OCI-LY1 (cell line): Measurements from ENCODE around the gene PPIP5K1.
"Not testable (repeated sequence)": the region's sequence is repeated elsewhere in the genome, so short reads cannot be mapped to it uniquely, and the experiment has no call there.

Source experiments
- H2AFZ ChIP-seq: fragments of 200-600 bp; sonication (generic), shearing (Covaris generic); 2 replicates; pipeline ENCODE4 v1.6.0; 2014; ENCODE audit warnings: antibody characterized with exemption, mild to moderate bottlenecking, low read length
- H3F3A ChIP-seq: fragments of 200-600 bp; sonication (generic), shearing (Covaris generic); 2 replicates; pipeline ENCODE4 v1.6.0; 2014; ENCODE audit warnings: mild to moderate bottlenecking, antibody characterized with exemption, low read length, moderate library complexity; ENCODE audit not compliant: insufficient read depth
- H3K27ac ChIP-seq: fragments of 200-600 bp; sonication (generic); 2 replicates; pipeline ENCODE4 v1.5.1; 2014; ENCODE audit warnings: low read length, mixed run types, mild to moderate bottlenecking, low read depth; ENCODE audit not compliant: poor library complexity, severe bottlenecking
- H3K27me3 ChIP-seq: fragments of 200-600 bp; sonication (generic); 2 replicates; pipeline ENCODE4 v1.6.0; 2014; ENCODE audit warnings: antibody characterized with exemption, mild to moderate bottlenecking, low read length, moderate library complexity; ENCODE audit not compliant: insufficient read depth
- H3K36me3 ChIP-seq: fragments of 200-600 bp; sonication (generic); 2 replicates; pipeline ENCODE4 v1.6.1; 2014; ENCODE audit warnings: mild to moderate bottlenecking, antibody characterized with exemption, low read length, moderate library complexity, mixed read lengths; ENCODE audit not compliant: insufficient read depth
- H3K4me1 ChIP-seq: fragments of 200-600 bp; sonication (generic); 2 replicates; pipeline ENCODE4 v1.5.1; 2014; ENCODE audit warnings: mild to moderate bottlenecking, low read length, moderate library complexity; ENCODE audit not compliant: insufficient read depth, severe bottlenecking
- H3K4me2 ChIP-seq: fragments of 200-600 bp; sonication (generic), shearing (Covaris generic); 2 replicates; pipeline ENCODE4 v1.6.1; 2014; ENCODE audit warnings: low read length
- H3K4me3 ChIP-seq: fragments of 200-600 bp; sonication (generic); 2 replicates; pipeline ENCODE4 v1.5.1; 2014; ENCODE audit warnings: low read length, low read depth, mild to moderate bottlenecking, mixed read lengths; ENCODE audit not compliant: poor library complexity, severe bottlenecking
- H3K79me2 ChIP-seq: fragments of 200-600 bp; shearing (Covaris generic); 2 replicates; pipeline ENCODE4 v1.6.1; 2016; ENCODE audit warnings: mixed run types, low read length, mixed read lengths; ENCODE audit not compliant: insufficient read depth
- H3K9ac ChIP-seq: fragments of 200-600 bp; sonication (generic), shearing (Covaris generic); 2 replicates; pipeline ENCODE4 v1.6.1; 2014; ENCODE audit warnings: mild to moderate bottlenecking, low read length, mixed read lengths
- H3K9me2 ChIP-seq: fragments of 200-600 bp; sonication (generic), shearing (Covaris generic); 2 replicates; pipeline ENCODE4 v1.6.1; 2014; ENCODE audit warnings: low read depth, mild to moderate bottlenecking, low read length, mixed read lengths
- H3K9me3 ChIP-seq: fragments of 200-600 bp; shearing (Covaris generic); 2 replicates; pipeline ENCODE4 v1.6.1; 2014; ENCODE audit warnings: low read length, mixed read lengths
- H4K20me1 ChIP-seq: fragments of 200-600 bp; sonication (generic), shearing (Covaris generic); 2 replicates; pipeline ENCODE4 v1.6.0; 2016; ENCODE audit warnings: mild to moderate bottlenecking, low read length; ENCODE audit not compliant: insufficient read depth
- CTCF ChIP-seq: fragments of 200-600 bp; sonication (generic), shearing (Covaris generic); IDR thresholded peaks from 2 replicates; pipeline ENCODE4 v1.5.1; 2017; ENCODE audit warnings: mild to moderate bottlenecking, antibody characterized with exemption, low read length, moderate library complexity, mixed read lengths
- EZH2 ChIP-seq: fragments of 200-600 bp; sonication (generic), shearing (Covaris generic); IDR thresholded peaks from 2 replicates; pipeline ENCODE4 v1.8.0; 2017; ENCODE audit warnings: borderline replicate concordance, mixed run types, mild to moderate bottlenecking, antibody characterized with exemption, low read length, moderate library complexity, mixed read lengths

PPIP5K1 gene

GRCh38 chr15:43544266-43544665 lies 45.7 kb downstream of the PPIP5K1 start:
- no peak overlapping the region for H3K9ac ChIP-seq
- H3K9me2 ChIP-seq, result no peaks in the 10 kb centered on the region
- no peak overlapping the region for H2AFZ ChIP-seq
- no peaks in the 10 kb centered on the region for H3K4me1 ChIP-seq
- H4K20me1 ChIP-seq, result no peaks in the 10 kb centered on the region
- H3K27me3 ChIP-seq, result no peaks in the 10 kb centered on the region
- H3K4me3 ChIP-seq, result no peak overlapping the region
- H3K36me3 ChIP-seq, result peaks cover 9% of the 10 kb centered on the region
- no peak overlapping the region for H3K27ac ChIP-seq
- H3F3A ChIP-seq, result 0 out of 2 replicates have a peak, but pooled peaks cover 4% of the 10 kb centered on the region
- H3K9me3 ChIP-seq, result peaks cover 4% of the 10 kb centered on the region
- H3K4me2 ChIP-seq, result no peak overlapping the region
- H3K79me2 ChIP-seq, result no peaks in the 10 kb centered on the region
- no peak for TF ChIP-seq EZH2
- TF ChIP-seq CTCF, result no peak

- TF ChIP-seq CTCF, result no peak
- TF ChIP-seq EZH2, result no peak
- H3K27me3 ChIP-seq, result no peaks in the 10 kb centered on the region
- no peak overlapping the region for H2AFZ ChIP-seq
Observed at GRCh38 chr15:43541785-43542184, 48.2 kb downstream of the PPIP5K1 start.

DNA sequence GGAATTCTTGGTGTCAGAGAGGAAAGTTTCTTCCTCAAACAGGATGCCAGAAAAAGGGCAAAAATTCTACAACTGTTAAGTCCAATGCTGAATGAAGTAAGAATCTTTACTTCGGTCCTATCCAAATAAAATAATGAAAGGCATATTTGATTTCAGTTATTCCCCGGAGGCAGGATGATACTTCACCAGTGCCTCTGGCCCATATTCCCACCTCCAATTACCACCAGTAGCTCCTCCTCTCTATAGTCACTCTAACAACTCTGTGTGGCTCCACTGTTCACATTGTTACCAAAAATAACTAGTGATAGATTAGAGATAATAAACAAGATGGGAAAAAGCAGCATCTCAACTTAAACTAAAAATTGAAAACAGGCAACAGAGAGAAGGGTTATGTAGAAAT lies 51.9 kb downstream of the PPIP5K1 start:
- Histone ChIP-seq H3K9me2 (no peaks in the 10 kb centered on the region), H3K4me2 (no peak overlapping the region), H3F3A (no peaks in the 10 kb centered on the region), H3K9me3 (no peaks in the 10 kb centered on the region), H3K79me2 (no peaks in the 10 kb centered on the region), H3K27me3 (no peaks in the 10 kb centered on the region), H3K27ac (no peak overlapping the region), H3K4me1 (no peaks in the 10 kb centered on the region), H3K4me3 (no peak overlapping the region), H2AFZ (no peak overlapping the region), H3K36me3 (peaks cover 6% of the 10 kb centered on the region; the same call in 1 of the 2 replicates), H3K9ac (no peak overlapping the region), H4K20me1 (no peaks in the 10 kb centered on the region)
- no peak for TF ChIP-seq EZH2

More at GRCh38 chr15:43541785-43542184, 48.2 kb downstream of the PPIP5K1 start:
- Histone ChIP-seq H3K4me3 (no peak overlapping the region), H3F3A (0 out of 2 replicates have a peak, but pooled peaks cover 4% of the 10 kb centered on the region), H3K9me2 (no peaks in the 10 kb centered on the region), H3K36me3 (no peaks in the 10 kb centered on the region), H3K4me1 (no peaks in the 10 kb centered on the region), H3K9me3 (no peaks in the 10 kb centered on the region), H4K20me1 (no peaks in the 10 kb centered on the region), H3K79me2 (no peaks in the 10 kb centered on the region), H3K9ac (no peak overlapping the region), H3K4me2 (no peak overlapping the region), H3K27ac (no peak overlapping the region)

DNA sequence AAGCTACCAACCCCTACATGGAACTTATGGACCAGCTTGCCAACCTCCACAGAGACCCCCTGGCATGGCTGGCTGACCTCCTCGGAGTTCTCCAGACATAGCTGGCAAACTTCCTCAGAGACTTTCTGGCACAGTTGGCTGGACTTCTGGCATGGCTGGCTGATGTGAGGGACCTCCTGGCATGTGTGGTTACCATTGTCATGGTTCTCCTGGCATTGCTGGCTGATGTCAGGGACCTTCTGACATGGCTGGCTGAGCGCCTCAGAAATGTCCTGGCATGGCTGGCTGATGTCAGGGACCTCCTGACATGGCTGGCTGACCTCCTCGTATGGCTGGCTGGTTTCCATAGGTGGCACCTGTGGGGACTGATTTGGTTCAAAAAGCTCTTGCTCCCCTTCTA lies 55.1 kb downstream of the PPIP5K1 start:
- Histone ChIP-seq H2AFZ (no peak overlapping the region), H3K9ac (no peak overlapping the region), H3K9me2 (no peaks in the 10 kb centered on the region), H4K20me1 (no peaks in the 10 kb centered on the region), H3K36me3 (peaks cover 6% of the 10 kb centered on the region; the same call in 1 of the 2 replicates), H3K4me3 (no peak overlapping the region), H3K27me3 (no peaks in the 10 kb centered on the region), H3K79me2 (no peaks in the 10 kb centered on the region), H3K4me1 (no peaks in the 10 kb centered on the region), H3K4me2 (no peak overlapping the region), H3K9me3 (no peaks in the 10 kb centered on the region), H3K27ac (no peak overlapping the region), H3F3A (no peaks in the 10 kb centered on the region)
- no peak for TF ChIP-seq EZH2
- no peak for TF ChIP-seq CTCF

DNA sequence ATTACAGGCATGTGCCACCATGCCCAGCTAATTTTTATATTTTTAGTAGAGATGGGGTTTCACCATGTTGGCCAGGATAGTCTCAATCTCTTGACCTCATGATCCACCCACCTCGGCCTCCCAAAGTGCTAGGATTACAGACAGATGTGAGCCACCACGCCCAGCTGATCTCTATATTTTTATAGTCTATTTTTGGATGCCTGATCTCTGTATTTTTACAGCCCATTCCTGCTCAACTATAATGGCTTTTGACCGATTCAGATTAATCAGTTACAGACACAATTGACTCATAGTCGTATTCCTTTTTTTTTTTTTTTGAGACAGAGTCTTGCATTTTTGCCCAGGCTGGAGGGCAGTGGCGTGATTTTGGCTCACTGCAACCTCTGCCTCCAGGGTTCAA lies 57.2 kb downstream of the PPIP5K1 start:
- not testable (repeated sequence) for H3F3A ChIP-seq, H3K4me1 ChIP-seq, H3K9me2 ChIP-seq, H3K36me3 ChIP-seq, H2AFZ ChIP-seq, H3K27ac ChIP-seq, H4K20me1 ChIP-seq, H3K9ac ChIP-seq, H3K9me3 ChIP-seq, H3K4me2 ChIP-seq, H3K79me2 ChIP-seq, H3K4me3 ChIP-seq, H3K27me3 ChIP-seq
